B cell (primary cell): ENCODE data around the gene ZBED4. TPM values are rescaled to one million over a fixed set of nuclear protein-coding genes. Genes with fewer than 3 reads are reported as not detected.

ENCODE experiments used
- ATAC-seq: fragments of 200-7000 bp; cut with Tn5 transposase; one replicate; pipeline ENCODE4 v1.10.0; 2021; ENCODE audit warnings: low read depth, mild to moderate bottlenecking, moderate number of reproducible peaks, moderate library complexity
- CTCF ChIA-PET: fragments of 350-600 bp; sonication (Branson Sonifier 250); formaldehyde crosslinking; loops from one replicate; lab custom pipeline; 2021; ENCODE audit warnings: antibody characterized with exemption, inconsistent platforms; lab: Charles Lee
- POLR2A ChIA-PET: fragments of 350-600 bp; sonication (Branson Sonifier 250); formaldehyde crosslinking; loops from one replicate; lab custom pipeline; 2021; ENCODE audit warnings: antibody characterized with exemption; lab: Charles Lee
- DNase-seq: peaks from one replicate; pipeline ENCODE4 v3.0.0; 2013
- H2AFZ ChIP-seq: 2 replicates; pipeline ENCODE4 v1.6.1; 2012; ENCODE audit warnings: mild to moderate bottlenecking, low read depth, low read length; ENCODE audit not compliant: insufficient read depth, poor library complexity, severe bottlenecking
- H3K27ac ChIP-seq, 2 donors: 1 replicate in 1 of 2; 2 replicates in 1 of 2; pipeline ENCODE4 v1.5.1; 2012 to 2013; ENCODE audit warnings: low read length in 2 of 2, mild to moderate bottlenecking in 2 of 2, moderate library complexity in 1 of 2
- H3K27me3 ChIP-seq, 4 experiments: fragments of 200-600 bp in 1 of 4; sonication (generic) in 1 of 4; replicated peaks in 1 of 4; 1 replicate in 2 of 4; 2 replicates in 2 of 4; pipeline versions ENCODE4 v1.6.1 to v1.7.0; 2013 to 2016; ENCODE audit warnings: low read length in 3 of 4, mild to moderate bottlenecking in 2 of 4, mixed read lengths in 1 of 4, moderate library complexity in 1 of 4; ENCODE audit not compliant: insufficient read depth in 4 of 4, control insufficient read depth in 3 of 4; ENCODE audit errors: control extremely low read depth in 1 of 4
- H3K36me3 ChIP-seq, 2 experiments: replicated peaks in 1 of 2; 1 replicate in 1 of 2; 2 replicates in 1 of 2; pipeline versions ENCODE4 v1.6.1 to v1.7.1; 2013; ENCODE audit warnings: low read length in 1 of 2; ENCODE audit not compliant: insufficient read depth in 2 of 2, control insufficient read depth in 1 of 2; ENCODE audit errors: control extremely low read depth in 1 of 2, extremely low read depth in 1 of 2
- H3K4me1 ChIP-seq, 2 donors: fragments of 200-600 bp in 1 of 2; sonication (generic) in 1 of 2; 1 replicate in 1 of 2; 2 replicates in 1 of 2; pipeline versions ENCODE4 v1.5.1 to v1.6.1; 2013 to 2017; ENCODE audit warnings: low read length in 2 of 2; ENCODE audit not compliant: control insufficient read depth in 2 of 2, insufficient read depth in 2 of 2
- H3K4me2 ChIP-seq: replicated peaks from 2 replicates; pipeline ENCODE3; 2012; ENCODE audit warnings: mild to moderate bottlenecking, low read depth, low read length; ENCODE audit not compliant: poor library complexity, severe bottlenecking
- H3K4me3 ChIP-seq, 5 experiments: fragments of 200-600 bp in 1 of 5; sonication (generic) in 1 of 5; 1 replicate in 3 of 5; 2 replicates in 2 of 5; pipeline versions ENCODE4 v1.5.1 to v1.7.0; 2011 to 2016; ENCODE audit warnings: low read length in 4 of 5, mild to moderate bottlenecking in 4 of 5, low read depth in 2 of 5, control low read depth in 1 of 5, moderate library complexity in 1 of 5; ENCODE audit not compliant: insufficient read depth in 1 of 5; ENCODE audit errors: control extremely low read depth in 1 of 5, extremely low read depth in 1 of 5
- H3K79me2 ChIP-seq: fragments of 200-600 bp; sonication (generic); one replicate; pipeline ENCODE4 v1.6.0; 2016; ENCODE audit warnings: low read length; ENCODE audit not compliant: control insufficient read depth, insufficient read depth
- H3K9ac ChIP-seq: fragments of 200-600 bp; sonication (generic); 2 replicates; pipeline ENCODE4 v1.6.1; 2017; ENCODE audit warnings: mild to moderate bottlenecking, low read length, moderate library complexity
- H3K9me3 ChIP-seq, 3 donors: one replicate each; pipeline versions ENCODE4 v1.6.1 to v1.7.1; 2013; ENCODE audit warnings: low read length in 2 of 3; ENCODE audit not compliant: control insufficient read depth in 2 of 3, insufficient read depth in 1 of 3; ENCODE audit errors: control extremely low read depth in 1 of 3
- H4K20me1 ChIP-seq: 2 replicates; pipeline ENCODE4 v1.6.0; 2012; ENCODE audit warnings: mild to moderate bottlenecking, low read length; ENCODE audit not compliant: insufficient read depth, control insufficient read depth, poor library complexity, severe bottlenecking
- H3K27ac Mint-ChIP-seq: one replicate; pipeline ENCODE4 v1.8.0; 2021; ENCODE audit warnings: mixed read lengths
- H3K27me3 Mint-ChIP-seq: one replicate; pipeline ENCODE4 v1.8.0; 2021; ENCODE audit warnings: mixed read lengths
- H3K4me1 Mint-ChIP-seq: one replicate; pipeline ENCODE4 v1.8.0; 2021; ENCODE audit warnings: mixed read lengths
- H3K4me3 Mint-ChIP-seq: one replicate; pipeline ENCODE4 v1.8.0; 2021; ENCODE audit warnings: mixed read lengths
- H3K9me3 Mint-ChIP-seq: one replicate; pipeline ENCODE4 v1.8.0; 2022; ENCODE audit warnings: mixed read lengths; ENCODE audit not compliant: insufficient read depth
- CTCF ChIP-seq: fragments of 200-600 bp; IDR thresholded peaks from one replicate; pipeline ENCODE4 v1.8.0; 2022; ENCODE audit warnings: antibody characterized with exemption, mild to moderate bottlenecking
- EZH2 ChIP-seq: IDR thresholded peaks from 2 replicates; pipeline ENCODE4 v1.6.1; 2012; ENCODE audit warnings: borderline replicate concordance, low read depth, mild to moderate bottlenecking, moderate library complexity, low read length; ENCODE audit not compliant: insufficient read depth, poor library complexity, severe bottlenecking
- WGBS: methylation state at CpG from one replicate; pipeline ENCODE4 v1.1.5; 2013; ENCODE audit warnings: missing lambda C conversion rate; ENCODE audit not compliant: insufficient coverage; 5-methylcytosine and 5-hydroxymethylcytosine counted together
- intact Hi-C: fragments of 100-400 bp; cut with micrococcal nuclease; formaldehyde crosslinking; loops from one replicate; pipeline ENCODE4 v1.10.0; 2022
- polyA plus RNA-seq: library from polyadenylated mRNA; depleted of rRNA; stranded (reverse); fragments of >200 nt; gene quantifications from 2 replicates; pipeline ENCODE4 v1.2.3, GENCODE V29; 2012
- total RNA-seq, 2 donors: library from RNA; stranded (reverse); fragments of 120-200 nt in 1 of 2; gene quantifications; 1 replicate in 1 of 2; 2 replicates in 1 of 2; pipeline versions ENCODE4 v1.2.3 to v1.2.4, GENCODE V29; 2013 to 2022

Gene ZBED4
- total and polyA plus RNA-seq, 2 donors (not counting 1 experiment from before 2014, with no cell fraction given), result 5.9 to 14.6 TPM

DNA sequence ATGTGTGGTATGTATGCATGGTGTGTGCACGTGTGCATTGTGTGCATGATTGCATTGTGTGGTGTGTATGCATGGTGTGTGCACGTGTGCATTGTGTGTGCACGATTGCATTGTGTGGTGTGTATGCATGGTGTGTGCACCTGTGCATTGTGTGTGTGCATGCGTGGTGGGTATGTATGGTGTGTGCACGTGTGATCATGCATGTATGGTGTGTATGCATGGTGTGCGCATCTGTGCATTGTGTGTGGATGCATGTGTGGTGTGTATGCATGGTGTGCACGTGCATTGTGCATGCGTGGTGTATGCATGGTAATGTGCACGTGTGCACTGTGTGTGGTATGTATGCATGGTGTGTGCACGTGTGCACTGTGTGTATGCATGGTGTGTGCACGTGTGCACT is 47.8 kb downstream of the ZBED4 start:
- peaks cover 0 to 41% of the 10 kb centered on the region in 2 experiments for H3K36me3 ChIP-seq

More for the DNA sequence above, 47.8 kb downstream of the ZBED4 start:
- peaks cover 9% of the 10 kb centered on the region for H3K79me2 ChIP-seq
- H4K20me1 ChIP-seq, result peaks cover 11% of the 10 kb centered on the region
- intact Hi-C loops, result no loop called here
- no peaks in the 10 kb centered on the region for H3K4me1 ChIP-seq
- Mint-ChIP-seq H3K27me3 (no peaks in the 10 kb centered on the region), H3K4me1 (no peaks in the 10 kb centered on the region), H3K9me3 (no peaks in the 10 kb centered on the region), H3K4me3 (no peak overlapping the region), H3K27ac (no peak overlapping the region)
- no peak for ATAC-seq
- no peaks in the 10 kb centered on the region for H3K27me3 ChIP-seq
- no peak overlapping the region for H2AFZ ChIP-seq
- POLR2A ChIA-PET, result no interaction called here
- over 99% methylated on average over 11 of the region's 11 CpGs for WGBS
- CTCF ChIA-PET, result no interaction called here
- H3K4me3 ChIP-seq, result no peak overlapping the region
- H3K27ac ChIP-seq, result no peak overlapping the region
- DNase-seq, result no peak
- no peak overlapping the region for H3K4me2 ChIP-seq
- peaks cover 0 to 10% (median 0%) of the 10 kb centered on the region in 3 donors for H3K9me3 ChIP-seq
- H3K9ac ChIP-seq, result no peak overlapping the region
- TF ChIP-seq CTCF, result no peak
- no peak for TF ChIP-seq EZH2
